ENCODE measurements around the gene TAGAP. TPM values are rescaled to one million over a fixed set of nuclear protein-coding genes. Genes with fewer than 3 reads are reported as not detected.

TAGAP gene
- total and polyA plus RNA-seq, 2 donors (not counting 3 experiments of a cell fraction or from before 2014, with no cell fraction given) = not detected

DNA sequence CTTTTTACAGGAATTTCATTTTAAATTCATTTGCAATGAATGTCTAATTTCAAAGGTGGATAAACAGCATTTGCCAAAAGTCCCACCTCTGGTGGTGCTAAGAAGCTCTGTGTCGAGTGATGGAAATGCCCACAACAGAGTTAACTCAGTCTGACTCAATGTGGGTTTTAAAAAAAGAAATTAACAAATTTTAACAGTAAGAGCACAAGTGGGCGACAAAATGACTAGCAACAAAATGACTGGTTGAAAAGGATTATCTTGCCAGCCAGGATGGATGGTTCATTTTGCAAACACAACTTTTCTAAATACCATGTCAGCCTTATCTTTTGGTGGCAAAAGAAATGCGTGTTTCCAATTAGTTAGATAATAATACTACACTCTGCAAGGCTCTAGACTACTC lies 14.3 kb upstream of the TAGAP start:
- H3K79me2 ChIP-seq (ENCODE audit: control insufficient read depth, insufficient read depth, low read length) = no peaks in the 10 kb centered on the region
- dilution Hi-C loops (cut with MboI; ENCODE audit: extremely low pct_ligation_motif_present, low sequenced_read_pairs) = no loop called here
- peaks cover 3 to 8% of the 10 kb centered on the region in 2 experiments for H3K27me3 ChIP-seq (ENCODE audit: control insufficient read depth in 2 of 2, insufficient read depth in 2 of 2, low read length in 2 of 2)
- no peak for DNase-seq (ENCODE audit: low read depth, low spot score)
- no peak overlapping the region for H3K4me3 ChIP-seq (replicated peaks in 1 of 3; ENCODE audit: insufficient read depth in 1 of 3, low read depth in 1 of 3, low read length in 3 of 3)
- BruUV-seq (replicated peaks) = no TSS peak
- no peak overlapping the region for H3K27ac ChIP-seq (ENCODE audit: insufficient read depth, low read depth, low read length)
- no peaks in the 10 kb centered on the region for H3K4me1 ChIP-seq (ENCODE audit: control insufficient read depth, extremely low read depth, insufficient read depth, low read length)
- no peaks in the 10 kb centered on the region for H4K20me1 ChIP-seq (replicated peaks; ENCODE audit: control insufficient read depth, extremely low read depth, insufficient read depth, low read length)
- no peak overlapping the region for H3K4me2 ChIP-seq (ENCODE audit: insufficient read depth, low read length)
- ChIA-PET CTCF (no interaction called here), POLR2A (no interaction called here)
- FAIRE-seq = no peak
- H2AFZ ChIP-seq (ENCODE audit: low read depth, low read length) = no peak overlapping the region
- TF ChIP-seq MYC (IDR thresholded peaks at IDR 0.05; ENCODE audit: low read depth, low read length) (no peak), JUN (IDR thresholded peaks at IDR 0.05; ENCODE audit: borderline replicate concordance, insufficient read depth, insufficient read length, low read depth) (no peak), GATA2 (IDR thresholded peaks at IDR 0.05; ENCODE audit: insufficient read depth, insufficient read length, low read depth, low read length) (no peak), EZH2 (IDR thresholded peaks at IDR 0.05; ENCODE audit: borderline replicate concordance, low read depth, low read length, severe bottlenecking) (no peak), FOS (IDR thresholded peaks at IDR 0.05; ENCODE audit: borderline replicate concordance, insufficient read depth, low read length) (no peak), CTCF (IDR thresholded peaks at IDR 0.05; ENCODE audit: extremely low read depth in 1 of 2, insufficient read depth in 1 of 2, low read depth in 1 of 2, low read length in 2 of 2) (no peak), POLR2A (IDR thresholded peaks at IDR 0.05; ENCODE audit: low read depth, low read length) (no peak), POLR2AphosphoS5 (IDR thresholded peaks at IDR 0.05; ENCODE audit: insufficient read depth, low read depth, low read length) (no peak), MAX (IDR thresholded peaks at IDR 0.05; ENCODE audit: insufficient read depth, insufficient read length) (no peak)
- H3K9ac ChIP-seq (replicated peaks; ENCODE audit: extremely low read depth, insufficient read depth, low read length) = no peak overlapping the region
- intact Hi-C loops (cut with micrococcal nuclease) = no loop called here
- no peaks in the 10 kb centered on the region for H3K36me3 ChIP-seq (ENCODE audit: control insufficient read depth in 2 of 2, extremely low read depth in 1 of 2, insufficient read depth in 2 of 2, low read length in 2 of 2)
- no peaks in the 10 kb centered on the region for H3K9me3 ChIP-seq (replicated peaks; ENCODE audit: control insufficient read depth, insufficient read depth, low read length)
- no peaks in the 10 kb centered on the region for H3K9me1 ChIP-seq (replicated peaks; ENCODE audit: control insufficient read depth, extremely low read depth, insufficient read depth, low read length)
